ENCODE results near the gene XIAP. TPM values are rescaled to one million over a fixed set of nuclear protein-coding genes. Genes with fewer than 3 reads are reported as not detected.

Gene XIAP
- total and polyA plus RNA-seq, 9 of the 15 experiments (the other 6 are each of a cell fraction or from before 2014, with no cell fraction given): 5.7 to 40.5 (median 19.8) TPM

DNA sequence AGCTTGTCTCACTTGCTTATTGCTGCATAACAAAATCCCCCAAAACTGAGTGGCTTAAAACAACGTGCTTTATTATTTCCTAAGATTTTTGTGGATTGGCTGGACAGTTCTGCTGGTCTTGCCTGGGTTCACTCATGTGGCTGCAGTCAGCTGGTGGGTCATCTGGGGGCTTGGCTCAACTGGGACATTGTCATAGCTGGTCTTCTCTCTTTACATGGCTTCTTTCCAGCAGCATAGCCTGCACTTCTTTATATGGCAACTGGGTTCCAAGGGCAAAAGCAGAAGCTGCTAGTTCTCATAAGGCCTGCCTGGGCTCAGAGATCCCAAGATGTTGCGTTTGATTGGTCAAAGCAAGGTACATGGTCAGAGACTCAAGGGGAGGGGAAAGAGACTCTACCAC is 68.0 kb downstream of the XIAP start:
- H3K79me2 ChIP-seq (ENCODE audit: control insufficient read depth, insufficient read depth, low read length): no peaks in the 10 kb centered on the region
- ChIA-PET POLR2A (no interaction called here), CTCF (ENCODE audit: low intra/inter-chr PET ratio) (no interaction called here)
- in situ Hi-C loops (cut with MboI): no loop called here
- intact Hi-C loops (cut with micrococcal nuclease): no loop called here
- H3K9me1 ChIP-seq (ENCODE audit: control insufficient read depth, insufficient read depth, low read length): no peaks in the 10 kb centered on the region
- H3K4me2 ChIP-seq (ENCODE audit: insufficient read depth, low read length): no peak overlapping the region
- H3K9ac ChIP-seq (ENCODE audit: insufficient read depth in 1 of 2, low read depth in 2 of 2, low read length in 2 of 2): no peak overlapping the region
- DNase-seq (ENCODE audit: extremely low read depth in 1 of 4, low spot score in 3 of 4) (no peak), ATAC-seq (no peak; the same call in 2 of the 3 replicates), FAIRE-seq (no peak)
- 7% methylated on average over 2 of the region's 2 CpGs for WGBS (ENCODE audit: insufficient coverage, low coverage, missing lambda C conversion rate)
- H3K36me3 ChIP-seq (ENCODE audit: control insufficient read depth, insufficient read depth, low read length): no peaks in the 10 kb centered on the region
- H3K27me3 ChIP-seq (ENCODE audit: control insufficient read depth in 2 of 2, insufficient read depth in 2 of 2, low read length in 2 of 2): no peaks in the 10 kb centered on the region; a peak in 1 of 5 replicates
- no peak overlapping the region for H2AFZ ChIP-seq (ENCODE audit: low read depth, low read length)
- H3K9me3 ChIP-seq (replicated peaks; ENCODE audit: control insufficient read depth, insufficient read depth, low read depth, low read length): no peaks in the 10 kb centered on the region
- no peak overlapping the region for H3K4me3 ChIP-seq
- H4K20me1 ChIP-seq (replicated peaks; ENCODE audit: control insufficient read depth, insufficient read depth, low read length): no peaks in the 10 kb centered on the region
- no peak overlapping the region for H3K27ac ChIP-seq (ENCODE audit: extremely low read depth, low read depth, low read length)
- BruUV-seq (replicated peaks): no TSS peak
- H3K4me1 ChIP-seq (replicated peaks in 1 of 2; ENCODE audit: control insufficient read depth in 2 of 2, insufficient read depth in 2 of 2, low read length in 2 of 2): no peaks in the 10 kb centered on the region; a peak in 1 of 5 replicates
- TF ChIP-seq, protein P1, sequence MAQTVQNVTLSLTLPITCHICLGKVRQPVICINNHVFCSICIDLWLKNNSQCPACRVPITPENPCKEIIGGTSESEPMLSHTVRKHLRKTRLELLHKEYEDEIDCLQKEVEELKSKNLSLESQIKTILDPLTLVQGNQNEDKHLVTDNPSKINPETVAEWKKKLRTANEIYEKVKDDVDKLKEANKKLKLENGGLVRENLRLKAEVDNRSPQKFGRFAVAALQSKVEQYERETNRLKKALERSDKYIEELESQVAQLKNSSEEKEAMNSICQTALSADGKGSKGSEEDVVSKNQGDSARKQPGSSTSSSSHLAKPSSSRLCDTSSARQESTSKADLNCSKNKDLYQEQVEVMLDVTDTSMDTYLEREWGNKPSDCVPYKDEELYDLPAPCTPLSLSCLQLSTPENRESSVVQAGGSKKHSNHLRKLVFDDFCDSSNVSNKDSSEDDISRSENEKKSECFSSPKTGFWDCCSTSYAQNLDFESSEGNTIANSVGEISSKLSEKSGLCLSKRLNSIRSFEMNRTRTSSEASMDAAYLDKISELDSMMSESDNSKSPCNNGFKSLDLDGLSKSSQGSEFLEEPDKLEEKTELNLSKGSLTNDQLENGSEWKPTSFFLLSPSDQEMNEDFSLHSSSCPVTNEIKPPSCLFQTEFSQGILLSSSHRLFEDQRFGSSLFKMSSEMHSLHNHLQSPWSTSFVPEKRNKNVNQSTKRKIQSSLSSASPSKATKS (CRISPR knock-in tag; IDR thresholded peaks at IDR 0.05): no peak
- no peak for TF ChIP-seq ARHGAP35 (IDR thresholded peaks at IDR 0.05; ENCODE audit: partially characterized antibody)
- no peak for TF ChIP-seq PPARD (CRISPR knock-in tag; IDR thresholded peaks at IDR 0.05)
- no peak for TF ChIP-seq MEIS2 (IDR thresholded peaks at IDR 0.05; ENCODE audit: partially characterized antibody)
- TF ChIP-seq CBX2 (IDR thresholded peaks at IDR 0.05; ENCODE audit: insufficient read depth, low read length, poor library complexity, severe bottlenecking): no peak
- TF ChIP-seq HNRNPK (IDR thresholded peaks at IDR 0.05; ENCODE audit: low read depth, low read length, poor library complexity, severe bottlenecking): no peak
- no peak for TF ChIP-seq REST (IDR thresholded peaks at IDR 0.05; ENCODE audit: borderline replicate concordance)
- TF ChIP-seq REST (CRISPR knock-in tag; IDR thresholded peaks at IDR 0.05; ENCODE audit: low read depth): no peak
- no peak for TF ChIP-seq NR4A1 (CRISPR knock-in tag; IDR thresholded peaks at IDR 0.05)
- no peak for TF ChIP-seq NR4A1 (tag; IDR thresholded peaks at IDR 0.05)
